B cell (primary cell): Measurements from ENCODE around the gene NDUFAB1. TPM values are rescaled to one million over a fixed set of nuclear protein-coding genes. Genes with fewer than 3 reads are reported as not detected.

Experiments
- ATAC-seq: fragments of 200-7000 bp; cut with Tn5 transposase; one replicate; pipeline ENCODE4 v1.10.0; 2021; ENCODE audit warnings: low read depth, mild to moderate bottlenecking, moderate number of reproducible peaks, moderate library complexity
- CTCF ChIA-PET: fragments of 350-600 bp; sonication (Branson Sonifier 250); formaldehyde crosslinking; loops from one replicate; lab custom pipeline; 2021; ENCODE audit warnings: antibody characterized with exemption, inconsistent platforms; lab: Charles Lee
- POLR2A ChIA-PET: fragments of 350-600 bp; sonication (Branson Sonifier 250); formaldehyde crosslinking; loops from one replicate; lab custom pipeline; 2021; ENCODE audit warnings: antibody characterized with exemption; lab: Charles Lee
- DNase-seq: peaks from one replicate; pipeline ENCODE4 v3.0.0; 2013
- H2AFZ ChIP-seq: 2 replicates; pipeline ENCODE4 v1.6.1; 2012; ENCODE audit warnings: mild to moderate bottlenecking, low read depth, low read length; ENCODE audit not compliant: insufficient read depth, poor library complexity, severe bottlenecking
- H3K27ac ChIP-seq, 2 donors: 1 replicate in 1 of 2; 2 replicates in 1 of 2; pipeline ENCODE4 v1.5.1; 2012 to 2013; ENCODE audit warnings: low read length in 2 of 2, mild to moderate bottlenecking in 2 of 2, moderate library complexity in 1 of 2
- H3K27me3 ChIP-seq, 4 experiments: fragments of 200-600 bp in 1 of 4; sonication (generic) in 1 of 4; replicated peaks in 1 of 4; 1 replicate in 2 of 4; 2 replicates in 2 of 4; pipeline versions ENCODE4 v1.6.1 to v1.7.0; 2013 to 2016; ENCODE audit warnings: low read length in 3 of 4, mild to moderate bottlenecking in 2 of 4, mixed read lengths in 1 of 4, moderate library complexity in 1 of 4; ENCODE audit not compliant: insufficient read depth in 4 of 4, control insufficient read depth in 3 of 4; ENCODE audit errors: control extremely low read depth in 1 of 4
- H3K36me3 ChIP-seq, 2 experiments: replicated peaks in 1 of 2; 1 replicate in 1 of 2; 2 replicates in 1 of 2; pipeline versions ENCODE4 v1.6.1 to v1.7.1; 2013; ENCODE audit warnings: low read length in 1 of 2; ENCODE audit not compliant: insufficient read depth in 2 of 2, control insufficient read depth in 1 of 2; ENCODE audit errors: control extremely low read depth in 1 of 2, extremely low read depth in 1 of 2
- H3K4me1 ChIP-seq, 2 donors: fragments of 200-600 bp in 1 of 2; sonication (generic) in 1 of 2; 1 replicate in 1 of 2; 2 replicates in 1 of 2; pipeline versions ENCODE4 v1.5.1 to v1.6.1; 2013 to 2017; ENCODE audit warnings: low read length in 2 of 2; ENCODE audit not compliant: control insufficient read depth in 2 of 2, insufficient read depth in 2 of 2
- H3K4me2 ChIP-seq: replicated peaks from 2 replicates; pipeline ENCODE3; 2012; ENCODE audit warnings: mild to moderate bottlenecking, low read depth, low read length; ENCODE audit not compliant: poor library complexity, severe bottlenecking
- H3K4me3 ChIP-seq, 5 experiments: fragments of 200-600 bp in 1 of 5; sonication (generic) in 1 of 5; 1 replicate in 3 of 5; 2 replicates in 2 of 5; pipeline versions ENCODE4 v1.5.1 to v1.7.0; 2011 to 2016; ENCODE audit warnings: low read length in 4 of 5, mild to moderate bottlenecking in 4 of 5, low read depth in 2 of 5, control low read depth in 1 of 5, moderate library complexity in 1 of 5; ENCODE audit not compliant: insufficient read depth in 1 of 5; ENCODE audit errors: control extremely low read depth in 1 of 5, extremely low read depth in 1 of 5
- H3K79me2 ChIP-seq: fragments of 200-600 bp; sonication (generic); one replicate; pipeline ENCODE4 v1.6.0; 2016; ENCODE audit warnings: low read length; ENCODE audit not compliant: control insufficient read depth, insufficient read depth
- H3K9ac ChIP-seq: fragments of 200-600 bp; sonication (generic); 2 replicates; pipeline ENCODE4 v1.6.1; 2017; ENCODE audit warnings: mild to moderate bottlenecking, low read length, moderate library complexity
- H3K9me3 ChIP-seq, 3 donors: one replicate each; pipeline versions ENCODE4 v1.6.1 to v1.7.1; 2013; ENCODE audit warnings: low read length in 2 of 3; ENCODE audit not compliant: control insufficient read depth in 2 of 3, insufficient read depth in 1 of 3; ENCODE audit errors: control extremely low read depth in 1 of 3
- H4K20me1 ChIP-seq: 2 replicates; pipeline ENCODE4 v1.6.0; 2012; ENCODE audit warnings: mild to moderate bottlenecking, low read length; ENCODE audit not compliant: insufficient read depth, control insufficient read depth, poor library complexity, severe bottlenecking
- H3K27ac Mint-ChIP-seq: one replicate; pipeline ENCODE4 v1.8.0; 2021; ENCODE audit warnings: mixed read lengths
- H3K27me3 Mint-ChIP-seq: one replicate; pipeline ENCODE4 v1.8.0; 2021; ENCODE audit warnings: mixed read lengths
- H3K4me1 Mint-ChIP-seq: one replicate; pipeline ENCODE4 v1.8.0; 2021; ENCODE audit warnings: mixed read lengths
- H3K4me3 Mint-ChIP-seq: one replicate; pipeline ENCODE4 v1.8.0; 2021; ENCODE audit warnings: mixed read lengths
- H3K9me3 Mint-ChIP-seq: one replicate; pipeline ENCODE4 v1.8.0; 2022; ENCODE audit warnings: mixed read lengths; ENCODE audit not compliant: insufficient read depth
- CTCF ChIP-seq: fragments of 200-600 bp; IDR thresholded peaks from one replicate; pipeline ENCODE4 v1.8.0; 2022; ENCODE audit warnings: antibody characterized with exemption, mild to moderate bottlenecking
- EZH2 ChIP-seq: IDR thresholded peaks from 2 replicates; pipeline ENCODE4 v1.6.1; 2012; ENCODE audit warnings: borderline replicate concordance, low read depth, mild to moderate bottlenecking, moderate library complexity, low read length; ENCODE audit not compliant: insufficient read depth, poor library complexity, severe bottlenecking
- WGBS: methylation state at CpG from one replicate; pipeline ENCODE4 v1.1.5; 2013; ENCODE audit warnings: missing lambda C conversion rate; ENCODE audit not compliant: insufficient coverage; 5-methylcytosine and 5-hydroxymethylcytosine counted together
- intact Hi-C: fragments of 100-400 bp; cut with micrococcal nuclease; formaldehyde crosslinking; loops from one replicate; pipeline ENCODE4 v1.10.0; 2022
- polyA plus RNA-seq: library from polyadenylated mRNA; depleted of rRNA; stranded (reverse); fragments of >200 nt; gene quantifications from 2 replicates; pipeline ENCODE4 v1.2.3, GENCODE V29; 2012
- total RNA-seq, 2 donors: library from RNA; stranded (reverse); fragments of 120-200 nt in 1 of 2; gene quantifications; 1 replicate in 1 of 2; 2 replicates in 1 of 2; pipeline versions ENCODE4 v1.2.3 to v1.2.4, GENCODE V29; 2013 to 2022

NDUFAB1 gene
- total and polyA plus RNA-seq, 2 donors (not counting 1 experiment from before 2014, with no cell fraction given): 33.6 to 39.3 TPM

DNA sequence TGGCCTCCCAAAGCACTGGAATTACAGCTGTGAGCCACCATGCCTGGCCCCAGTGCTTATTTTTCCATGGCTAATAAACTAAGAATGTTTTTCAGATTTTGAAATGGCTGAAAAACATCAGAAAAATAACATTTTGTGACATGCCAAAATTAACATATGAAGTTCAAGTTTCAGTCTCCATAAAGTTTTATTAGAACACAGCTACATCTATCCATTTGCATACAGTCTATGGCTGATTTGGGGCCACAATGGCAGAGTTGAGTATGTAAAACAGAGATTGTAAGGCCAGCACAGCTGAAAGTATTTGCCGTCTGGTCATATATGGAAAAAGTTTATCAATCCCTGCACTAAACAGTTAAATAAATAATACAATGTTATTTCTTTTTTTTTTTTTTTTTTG is 13.8 kb upstream of the NDUFAB1 start:
- ChIA-PET POLR2A (no interaction called here), CTCF (no interaction called here)
- Mint-ChIP-seq H3K27me3 (no peaks in the 10 kb centered on the region), H3K4me3 (no peak overlapping the region), H3K4me1 (no peaks in the 10 kb centered on the region), H3K9me3 (no peaks in the 10 kb centered on the region), H3K27ac (no peak overlapping the region)
- H3K27ac ChIP-seq: no peak overlapping the region
- DNase-seq (no peak), ATAC-seq (no peak)
- no peak overlapping the region for H3K4me2 ChIP-seq
- H3K9me3 ChIP-seq: no peaks in the 10 kb centered on the region
- H3K36me3 ChIP-seq: peaks cover 2 to 25% of the 10 kb centered on the region in 2 experiments
- no CpG with 5 or more reads among the region's 1 CpG for WGBS
- H4K20me1 ChIP-seq: no peaks in the 10 kb centered on the region
- no peaks in the 10 kb centered on the region for H3K27me3 ChIP-seq
- H2AFZ ChIP-seq: no peak overlapping the region
- no peak overlapping the region for H3K9ac ChIP-seq
- no peaks in the 10 kb centered on the region for H3K4me1 ChIP-seq
- H3K4me3 ChIP-seq: no peak overlapping the region
- TF ChIP-seq CTCF: no peak
- no peak for TF ChIP-seq EZH2
- H3K79me2 ChIP-seq: no peaks in the 10 kb centered on the region
- intact Hi-C loops: no loop called here

DNA sequence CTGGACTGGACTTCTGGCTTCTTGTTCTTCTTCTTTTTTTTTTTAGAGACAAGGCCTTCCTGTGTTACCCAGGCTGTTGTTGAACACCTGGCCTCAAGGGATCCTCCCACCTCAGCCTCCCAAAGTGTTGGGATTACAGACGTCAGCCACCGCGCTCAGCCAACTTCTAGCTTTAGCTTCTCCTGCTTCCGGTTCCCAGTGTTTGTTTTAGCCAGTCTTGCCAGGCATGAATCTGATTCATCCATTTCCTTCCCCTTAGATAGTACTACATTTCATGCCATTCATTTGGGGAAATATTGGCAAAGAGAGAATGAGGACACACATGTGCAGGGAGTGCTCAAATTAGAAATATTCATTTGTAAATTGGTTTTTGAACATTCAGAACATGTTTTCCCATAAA is 12.1 kb upstream of the NDUFAB1 start:
- H3K9me3 ChIP-seq: no peaks in the 10 kb centered on the region
- no peaks in the 10 kb centered on the region for H3K4me1 ChIP-seq
- H3K27ac ChIP-seq: no peak overlapping the region
- H3K27me3 ChIP-seq: no peaks in the 10 kb centered on the region
- ATAC-seq (no peak), DNase-seq (no peak)
- no peak overlapping the region for H3K4me3 ChIP-seq
- Mint-ChIP-seq H3K27me3 (no peaks in the 10 kb centered on the region), H3K27ac (no peak overlapping the region), H3K9me3 (no peaks in the 10 kb centered on the region), H3K4me3 (no peak overlapping the region), H3K4me1 (no peaks in the 10 kb centered on the region)
- no peak overlapping the region for H3K4me2 ChIP-seq
- ChIA-PET CTCF (no interaction called here), POLR2A (no interaction called here)
- no peaks in the 10 kb centered on the region for H4K20me1 ChIP-seq
- WGBS: no CpG with 5 or more reads among the region's 4 CpGs
- intact Hi-C loops: no loop called here
- H3K36me3 ChIP-seq: peaks cover 2 to 27% of the 10 kb centered on the region in 2 experiments
- no peak overlapping the region for H3K9ac ChIP-seq
- H2AFZ ChIP-seq: no peak overlapping the region
- TF ChIP-seq EZH2 (no peak), CTCF (no peak)
- no peaks in the 10 kb centered on the region for H3K79me2 ChIP-seq
